OCI-LY3 (cell line): ENCODE data around the gene CLSTN3.

ENCODE experiments used
- H2AFZ ChIP-seq: fragments of 200-600, 300-600 bp; shearing (Covaris generic); 2 replicates; pipeline ENCODE4 v1.6.0; 2014; ENCODE audit warnings: antibody characterized with exemption, low read depth, low read length
- H3K27ac ChIP-seq: fragments of 200-600, 300-600 bp; sonication (generic); 2 replicates; pipeline ENCODE4 v1.5.1; 2014; ENCODE audit warnings: mild to moderate bottlenecking, low read length, moderate library complexity, mixed read lengths
- H3K27me3 ChIP-seq: fragments of 200-600, 300-600 bp; sonication (generic); 2 replicates; pipeline ENCODE4 v1.6.1; 2014; ENCODE audit warnings: low read depth, low read length, mixed read lengths
- H3K36me3 ChIP-seq: fragments of 200-600, 300-600 bp; sonication (generic); replicated peaks from 2 replicates; pipeline ENCODE3; 2014; ENCODE audit warnings: low read depth, low read length, mixed read lengths
- H3K4me1 ChIP-seq: fragments of 300-600, 200-600 bp; sonication (generic); 2 replicates; pipeline ENCODE4 v1.6.1; 2014; ENCODE audit warnings: low read length, mixed read lengths
- H3K4me2 ChIP-seq: fragments of 200-600, 300-600 bp; sonication (generic); 2 replicates; pipeline ENCODE4 v1.6.1; 2014; ENCODE audit warnings: low read length, mixed read lengths
- H3K4me3 ChIP-seq: fragments of 300-600, 200-600 bp; sonication (generic); 2 replicates; pipeline ENCODE4 v1.5.1; 2014; ENCODE audit warnings: antibody characterized with exemption, mild to moderate bottlenecking, low read length, moderate library complexity
- H3K79me2 ChIP-seq: fragments of 300-600, 200-600 bp; shearing (Covaris generic); 2 replicates; pipeline ENCODE4 v1.6.1; 2014; ENCODE audit warnings: mild to moderate bottlenecking, low read length, mixed read lengths
- H3K9ac ChIP-seq: fragments of 300-600, 200-600 bp; shearing (Covaris generic); 2 replicates; pipeline ENCODE4 v1.6.0; 2014; ENCODE audit warnings: mild to moderate bottlenecking, low read length, moderate library complexity
- H3K9me3 ChIP-seq: fragments of 200-600, 300-600 bp; shearing (Covaris generic); 2 replicates; pipeline ENCODE4 v1.6.1; 2014; ENCODE audit warnings: low read length, mixed read lengths; ENCODE audit not compliant: insufficient read depth
- H4K20me1 ChIP-seq: fragments of 200-600, 300-600 bp; sonication (generic); 2 replicates; pipeline ENCODE4 v1.6.1; 2016; ENCODE audit warnings: low read length, mixed read lengths; ENCODE audit not compliant: insufficient read depth
- CTCF ChIP-seq: fragments of 200-600, 300-600 bp; sonication (generic); IDR thresholded peaks from 2 replicates; pipeline ENCODE4 v1.5.1; 2014; ENCODE audit warnings: antibody characterized with exemption, low read length, low read depth
- EZH2phosphoT487 ChIP-seq: fragments of 200-600 bp; shearing (Covaris generic); IDR thresholded peaks from 2 replicates; pipeline ENCODE4 v1.6.1; 2018; ENCODE audit warnings: antibody characterized with exemption, mixed run types, low read depth

CLSTN3 gene

GRCh38 chr12:7092986-7093460 lies 37.1 kb upstream of the CLSTN3 start:
- Histone ChIP-seq H3K9ac (no peak overlapping the region), H3K4me3 (no peak overlapping the region), H3K36me3 (no peaks in the 10 kb centered on the region), H3K79me2 (no peaks in the 10 kb centered on the region), H3K4me2 (no peak overlapping the region), H2AFZ (peak overlapping the region; percentile 73; the same call in 1 of the 2 replicates), H3K4me1 (no peaks in the 10 kb centered on the region), H3K9me3 (no peaks in the 10 kb centered on the region), H3K27ac (no peak overlapping the region), H4K20me1 (no peaks in the 10 kb centered on the region), H3K27me3 (no peaks in the 10 kb centered on the region)
- TF ChIP-seq CTCF (no peak), EZH2phosphoT487 (no peak)

- H2AFZ ChIP-seq, result no peak overlapping the region
- no peak overlapping the region for H3K4me3 ChIP-seq
- H3K4me2 ChIP-seq, result no peak overlapping the region
- no peaks in the 10 kb centered on the region for H3K9me3 ChIP-seq
- H3K27me3 ChIP-seq, result no peaks in the 10 kb centered on the region
- H3K27ac ChIP-seq, result no peak overlapping the region
- no peaks in the 10 kb centered on the region for H3K36me3 ChIP-seq
- H3K9ac ChIP-seq, result no peak overlapping the region
- H3K79me2 ChIP-seq, result no peaks in the 10 kb centered on the region
- TF ChIP-seq CTCF (no peak), EZH2phosphoT487 (no peak)
- no peaks in the 10 kb centered on the region for H4K20me1 ChIP-seq
- no peaks in the 10 kb centered on the region for H3K4me1 ChIP-seq
Observed at GRCh38 chr12:7093486-7093885, 36.7 kb upstream of the CLSTN3 start.

GRCh38 chr12:7093892-7094291 lies 36.3 kb upstream of the CLSTN3 start:
- no peak overlapping the region for H3K27ac ChIP-seq
- no peak overlapping the region for H3K4me3 ChIP-seq
- H3K4me2 ChIP-seq, result no peak overlapping the region
- no peaks in the 10 kb centered on the region for H3K79me2 ChIP-seq
- H3K9me3 ChIP-seq, result no peaks in the 10 kb centered on the region
- H3K4me1 ChIP-seq, result no peaks in the 10 kb centered on the region
- no peak for TF ChIP-seq CTCF
- TF ChIP-seq EZH2phosphoT487, result no peak
- no peaks in the 10 kb centered on the region for H3K36me3 ChIP-seq
- H4K20me1 ChIP-seq, result no peaks in the 10 kb centered on the region
- no peak overlapping the region for H3K9ac ChIP-seq
- no peaks in the 10 kb centered on the region for H3K27me3 ChIP-seq
- H2AFZ ChIP-seq, result no peak overlapping the region

- H3K9me3 ChIP-seq, result no peaks in the 10 kb centered on the region
- no peaks in the 10 kb centered on the region for H3K27me3 ChIP-seq
- H3K79me2 ChIP-seq, result no peaks in the 10 kb centered on the region
- H3K4me3 ChIP-seq, result no peak overlapping the region
- no peak overlapping the region for H3K9ac ChIP-seq
- H3K36me3 ChIP-seq, result no peaks in the 10 kb centered on the region
- no peak overlapping the region for H2AFZ ChIP-seq
- H3K27ac ChIP-seq, result no peak overlapping the region
- H4K20me1 ChIP-seq, result no peaks in the 10 kb centered on the region
- TF ChIP-seq EZH2phosphoT487 (no peak), CTCF (no peak)
- no peaks in the 10 kb centered on the region for H3K4me1 ChIP-seq
- no peak overlapping the region for H3K4me2 ChIP-seq
Observed at GRCh38 chr12:7096006-7096932, 33.9 kb upstream of the CLSTN3 start.
